PFSK-1 (cell line): Measurements from ENCODE around the gene LRRC2.

ENCODE experiments used
- FOXP2 ChIP-seq: optimal IDR thresholded peaks from 2 replicates; pipeline ENCODE3; 2011; ENCODE audit warnings: borderline replicate concordance, control low read depth, inconsistent platforms; ENCODE audit not compliant: insufficient read depth; ENCODE audit errors: extremely low read length, extremely low read depth
- POLR2AphosphoS5 ChIP-seq: IDR thresholded peaks from 2 replicates; pipeline ENCODE4 v1.6.1; 2012; ENCODE audit warnings: low read depth, mild to moderate bottlenecking, control low read depth, low read length, moderate library complexity
- SIN3A ChIP-seq: IDR thresholded peaks from 2 replicates; pipeline ENCODE4 v1.6.1; 2012; ENCODE audit warnings: mild to moderate bottlenecking, low read length, moderate library complexity, borderline replicate concordance; ENCODE audit not compliant: insufficient read depth
- TAF1 ChIP-seq: IDR thresholded peaks from 2 replicates; pipeline ENCODE4 v1.6.1; 2012; ENCODE audit warnings: low read length, control low read depth, borderline replicate concordance; ENCODE audit not compliant: insufficient read depth
- TF ChIP-seq, protein P1 (sequence below), 2 experiments: IDR thresholded peaks; 2 replicates each; pipeline versions ENCODE4 v1.6.1 to v1.8.0; 2011 to 2012; ENCODE audit warnings: low read depth in 2 of 2, low read length in 2 of 2, control low read depth in 1 of 2, inconsistent platforms in 1 of 2, mild to moderate bottlenecking in 1 of 2, moderate library complexity in 1 of 2; ENCODE audit not compliant: insufficient read depth in 1 of 2

The LRRC2 gene

DNA sequence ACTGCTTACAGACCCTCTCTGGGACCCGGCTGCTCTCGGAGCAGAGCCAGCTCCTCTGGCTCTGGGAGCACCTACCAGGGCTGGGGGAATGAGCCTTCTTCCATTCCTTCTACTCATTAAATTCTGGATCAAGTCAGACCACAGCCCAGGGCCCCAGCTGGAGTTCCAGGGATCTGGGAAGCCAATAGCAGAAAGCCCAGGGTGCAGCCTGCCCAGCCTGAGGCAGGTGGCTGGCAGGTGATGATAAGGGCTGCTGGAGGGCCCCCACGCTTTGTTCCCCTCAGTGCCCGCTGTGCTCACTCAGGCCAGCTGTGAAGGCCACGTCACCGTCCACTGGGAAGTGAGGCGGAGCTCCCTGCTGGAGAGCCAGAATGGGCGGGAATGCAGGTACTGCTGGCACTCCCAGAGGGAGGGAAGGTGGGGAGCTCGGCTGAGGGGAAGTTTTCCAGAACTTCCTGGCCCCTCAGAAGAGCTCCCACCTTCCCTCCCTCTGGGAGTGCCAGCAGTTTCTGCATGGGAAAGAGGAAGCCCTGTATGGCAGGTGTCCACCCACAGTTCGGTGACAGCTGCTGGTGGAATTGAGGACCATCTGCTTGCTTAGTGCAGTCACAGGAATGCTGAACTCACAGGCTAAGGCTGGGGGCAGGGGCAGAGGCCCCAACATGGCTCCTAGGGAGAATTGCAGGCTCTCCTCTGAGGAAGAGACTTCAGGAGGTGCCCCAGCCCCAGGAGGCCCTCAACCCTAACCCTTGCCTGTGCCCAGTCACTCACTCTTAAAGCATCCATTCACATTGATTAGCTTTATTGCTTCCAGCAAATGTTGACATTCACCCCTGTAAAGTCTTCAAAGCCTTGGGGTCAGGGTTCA, 81.0 kb downstream of the LRRC2 start:
- TF ChIP-seq SIN3A (no peak), TAF1 (no peak), POLR2AphosphoS5 (no peak), FOXP2 (no peak)
- TF ChIP-seq, protein P1, sequence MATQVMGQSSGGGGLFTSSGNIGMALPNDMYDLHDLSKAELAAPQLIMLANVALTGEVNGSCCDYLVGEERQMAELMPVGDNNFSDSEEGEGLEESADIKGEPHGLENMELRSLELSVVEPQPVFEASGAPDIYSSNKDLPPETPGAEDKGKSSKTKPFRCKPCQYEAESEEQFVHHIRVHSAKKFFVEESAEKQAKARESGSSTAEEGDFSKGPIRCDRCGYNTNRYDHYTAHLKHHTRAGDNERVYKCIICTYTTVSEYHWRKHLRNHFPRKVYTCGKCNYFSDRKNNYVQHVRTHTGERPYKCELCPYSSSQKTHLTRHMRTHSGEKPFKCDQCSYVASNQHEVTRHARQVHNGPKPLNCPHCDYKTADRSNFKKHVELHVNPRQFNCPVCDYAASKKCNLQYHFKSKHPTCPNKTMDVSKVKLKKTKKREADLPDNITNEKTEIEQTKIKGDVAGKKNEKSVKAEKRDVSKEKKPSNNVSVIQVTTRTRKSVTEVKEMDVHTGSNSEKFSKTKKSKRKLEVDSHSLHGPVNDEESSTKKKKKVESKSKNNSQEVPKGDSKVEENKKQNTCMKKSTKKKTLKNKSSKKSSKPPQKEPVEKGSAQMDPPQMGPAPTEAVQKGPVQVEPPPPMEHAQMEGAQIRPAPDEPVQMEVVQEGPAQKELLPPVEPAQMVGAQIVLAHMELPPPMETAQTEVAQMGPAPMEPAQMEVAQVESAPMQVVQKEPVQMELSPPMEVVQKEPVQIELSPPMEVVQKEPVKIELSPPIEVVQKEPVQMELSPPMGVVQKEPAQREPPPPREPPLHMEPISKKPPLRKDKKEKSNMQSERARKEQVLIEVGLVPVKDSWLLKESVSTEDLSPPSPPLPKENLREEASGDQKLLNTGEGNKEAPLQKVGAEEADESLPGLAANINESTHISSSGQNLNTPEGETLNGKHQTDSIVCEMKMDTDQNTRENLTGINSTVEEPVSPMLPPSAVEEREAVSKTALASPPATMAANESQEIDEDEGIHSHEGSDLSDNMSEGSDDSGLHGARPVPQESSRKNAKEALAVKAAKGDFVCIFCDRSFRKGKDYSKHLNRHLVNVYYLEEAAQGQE (IDR thresholded peaks at IDR 0.05; ENCODE audit: insufficient read depth in 1 of 2, low read depth in 2 of 2, low read length in 2 of 2) = no peak

DNA sequence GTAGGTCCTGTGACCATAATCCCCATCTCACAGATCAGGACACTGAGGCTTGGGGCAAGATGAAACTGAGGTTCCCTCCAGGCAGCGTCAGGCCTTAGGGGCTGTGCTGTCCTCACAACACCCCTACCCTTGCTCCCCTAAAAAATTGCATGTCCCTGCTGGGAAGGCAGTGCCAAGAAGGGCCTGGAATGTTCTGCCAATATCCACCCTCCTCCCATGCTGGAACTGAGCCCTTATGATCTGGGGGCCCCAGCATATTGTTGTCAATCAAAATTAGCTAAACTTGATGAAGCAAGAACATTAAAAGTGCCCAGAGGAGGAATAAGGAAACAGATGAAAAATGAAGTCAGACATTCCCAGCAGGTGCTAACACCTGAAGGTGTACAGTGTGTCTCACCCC, 81.7 kb downstream of the LRRC2 start:
- TF ChIP-seq SIN3A (no peak), POLR2AphosphoS5 (no peak), TAF1 (no peak), FOXP2 (no peak)
- TF ChIP-seq, protein P1 (IDR thresholded peaks at IDR 0.05; ENCODE audit: insufficient read depth in 1 of 2, low read depth in 2 of 2, low read length in 2 of 2) = no peak

DNA sequence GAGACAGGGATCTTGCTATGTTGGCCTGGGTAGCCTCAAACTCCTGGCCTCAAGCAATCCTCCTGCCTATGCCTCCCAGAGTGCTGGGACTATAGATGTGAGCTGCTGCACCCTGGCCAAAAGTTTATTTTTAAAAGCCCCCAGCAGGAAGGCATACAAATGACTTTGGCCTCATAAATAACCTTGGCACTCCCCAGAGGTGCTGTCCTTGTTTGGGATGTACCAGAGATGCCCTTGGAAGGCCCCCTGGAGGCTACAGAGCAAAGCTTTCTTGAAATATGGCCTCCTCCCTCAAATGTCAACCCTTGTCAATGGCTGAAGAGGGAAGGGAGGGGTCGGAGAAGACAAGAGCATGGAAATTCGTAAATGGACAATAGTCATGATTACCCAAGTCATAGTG, 82.3 kb downstream of the LRRC2 start:
- TF ChIP-seq, protein P1 (IDR thresholded peaks at IDR 0.05; ENCODE audit: insufficient read depth in 1 of 2, low read depth in 2 of 2, low read length in 2 of 2) = no peak
- TF ChIP-seq POLR2AphosphoS5 = no peak
- TF ChIP-seq SIN3A = no peak
- no peak for TF ChIP-seq FOXP2
- no peak for TF ChIP-seq TAF1

DNA sequence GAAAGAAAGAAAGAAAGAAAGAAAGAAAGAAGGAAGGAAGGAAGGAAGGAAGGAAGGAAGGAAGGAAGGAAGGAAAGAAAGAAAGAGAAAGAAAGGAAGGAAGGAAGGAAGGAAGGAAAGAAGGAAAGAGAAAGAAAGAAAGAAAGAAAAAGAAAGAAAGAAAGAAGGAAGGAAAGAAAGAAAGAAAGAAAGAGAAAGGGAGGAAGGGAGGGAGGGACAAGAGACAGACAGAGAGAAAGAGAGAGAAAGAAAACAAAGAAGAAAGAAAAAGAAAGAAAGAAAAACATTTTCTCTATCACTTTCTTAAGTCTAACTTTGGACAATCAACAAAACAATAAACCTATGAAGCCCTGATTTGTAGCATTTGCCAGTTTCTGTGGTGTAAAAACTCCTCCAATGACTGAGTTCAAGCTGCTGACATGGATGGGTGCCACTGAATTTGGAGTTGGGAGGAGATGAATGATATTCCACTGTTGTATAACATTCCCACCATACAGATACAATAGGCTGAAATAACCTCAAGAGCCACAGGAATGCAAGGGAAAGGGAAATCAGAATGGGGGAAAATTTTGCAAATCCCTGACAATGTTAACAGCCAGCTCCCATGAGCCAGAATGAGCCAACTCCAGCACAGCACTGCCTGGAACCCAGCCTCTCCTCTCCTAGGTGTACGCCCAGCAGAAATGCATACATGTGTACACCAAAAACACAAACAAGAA, 83.3 kb downstream of the LRRC2 start:
- no peak for TF ChIP-seq SIN3A
- TF ChIP-seq, protein P1 (IDR thresholded peaks at IDR 0.05; ENCODE audit: insufficient read depth in 1 of 2, low read depth in 2 of 2, low read length in 2 of 2) = no peak
